ENCODE data around the gene SULT1C2.

DNA sequence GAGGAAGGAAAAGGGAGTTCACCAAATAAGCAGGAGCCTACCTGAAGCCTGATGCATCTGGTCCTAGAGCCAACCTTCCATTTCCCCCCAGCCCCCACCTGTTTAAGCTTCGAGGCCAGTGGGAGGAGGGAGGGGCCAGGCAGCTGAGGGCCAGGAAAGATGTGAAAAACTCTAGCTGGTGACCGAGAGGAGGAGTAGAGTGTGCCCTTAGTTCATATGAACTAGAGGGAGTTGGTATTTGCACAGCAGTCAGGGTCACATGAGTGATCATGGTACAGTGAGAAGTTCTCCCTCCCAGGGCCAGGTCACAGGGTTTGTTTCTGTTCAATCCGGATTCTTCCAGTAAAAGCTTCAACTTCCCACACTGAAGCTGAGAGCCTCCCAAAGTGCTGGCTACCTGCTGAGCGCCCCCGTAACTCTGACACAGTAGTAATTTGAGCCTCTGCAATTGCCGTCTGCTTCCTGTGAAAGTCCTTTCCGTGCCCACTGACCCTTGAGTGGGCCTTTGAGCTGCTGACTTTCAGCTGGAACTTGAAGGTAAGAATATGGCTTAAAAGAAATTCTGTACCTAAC, at the start of gene SULT1C2:
- TF ChIP-seq, protein P1, sequence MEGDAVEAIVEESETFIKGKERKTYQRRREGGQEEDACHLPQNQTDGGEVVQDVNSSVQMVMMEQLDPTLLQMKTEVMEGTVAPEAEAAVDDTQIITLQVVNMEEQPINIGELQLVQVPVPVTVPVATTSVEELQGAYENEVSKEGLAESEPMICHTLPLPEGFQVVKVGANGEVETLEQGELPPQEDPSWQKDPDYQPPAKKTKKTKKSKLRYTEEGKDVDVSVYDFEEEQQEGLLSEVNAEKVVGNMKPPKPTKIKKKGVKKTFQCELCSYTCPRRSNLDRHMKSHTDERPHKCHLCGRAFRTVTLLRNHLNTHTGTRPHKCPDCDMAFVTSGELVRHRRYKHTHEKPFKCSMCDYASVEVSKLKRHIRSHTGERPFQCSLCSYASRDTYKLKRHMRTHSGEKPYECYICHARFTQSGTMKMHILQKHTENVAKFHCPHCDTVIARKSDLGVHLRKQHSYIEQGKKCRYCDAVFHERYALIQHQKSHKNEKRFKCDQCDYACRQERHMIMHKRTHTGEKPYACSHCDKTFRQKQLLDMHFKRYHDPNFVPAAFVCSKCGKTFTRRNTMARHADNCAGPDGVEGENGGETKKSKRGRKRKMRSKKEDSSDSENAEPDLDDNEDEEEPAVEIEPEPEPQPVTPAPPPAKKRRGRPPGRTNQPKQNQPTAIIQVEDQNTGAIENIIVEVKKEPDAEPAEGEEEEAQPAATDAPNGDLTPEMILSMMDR (IDR thresholded peaks at IDR 0.05): no peak
- TF ChIP-seq EZH2phosphoT487 (IDR thresholded peaks at IDR 0.05): no peak
